IMR-90 (cell line): Measurements from ENCODE around the gene CIT. TPM values are rescaled to one million over a fixed set of nuclear protein-coding genes. Genes with fewer than 3 reads are reported as not detected.

Experiments used
- ATAC-seq: fragments of 200-7000 bp; cut with Tn5 transposase; 2 replicates; pipeline ENCODE4 v1.9.1; 2020; ENCODE audit warnings: low read depth, mild to moderate bottlenecking, moderate library complexity
- BruUV-seq: library from RNA; stranded (reverse); fragments of 400-500 nt; replicated peaks from 2 replicates; lab custom pipeline; 2021; lab: Mats Ljungman, UMichigan
- CTCF ChIA-PET: fragments of 300-600 bp; formaldehyde crosslinking; extraction: SDS; loops from one replicate; lab custom pipeline; 2021; ENCODE audit warnings: antibody characterized with exemption; lab: Yijun Ruan, JAX
- POLR2A ChIA-PET: fragments of 300-600 bp; sonication (Branson Sonifier 250); formaldehyde crosslinking; loops from one replicate; lab custom pipeline; 2022; ENCODE audit warnings: antibody characterized with exemption; ENCODE audit not compliant: unreplicated experiment; lab: Charles Lee
- DNase-seq: peaks from one replicate; pipeline ENCODE4 v3.0.0; 2013
- H2AFZ ChIP-seq: replicated peaks from 2 replicates; pipeline ENCODE3; 2013; ENCODE audit warnings: low read length, mild to moderate bottlenecking; ENCODE audit not compliant: poor library complexity
- H2AK5ac ChIP-seq: 2 replicates; pipeline ENCODE4 v1.6.1; 2013; ENCODE audit warnings: low read depth, low read length, inconsistent platforms
- H2AK9ac ChIP-seq: replicated peaks from 2 replicates; pipeline ENCODE3; 2013; ENCODE audit warnings: mild to moderate bottlenecking, low read depth, low read length, moderate library complexity; ENCODE audit not compliant: poor library complexity
- H2BK120ac ChIP-seq: 2 replicates; pipeline ENCODE4 v1.6.1; 2013; ENCODE audit warnings: low read depth, low read length, inconsistent platforms
- H2BK15ac ChIP-seq: 3 replicates; pipeline ENCODE4 v1.6.1; 2013; ENCODE audit warnings: low read depth, low read length, inconsistent platforms
- H2BK20ac ChIP-seq: 2 replicates; pipeline ENCODE4 v1.6.1; 2013; ENCODE audit warnings: low read depth, mild to moderate bottlenecking, inconsistent platforms, low read length, moderate library complexity
- H2BK5ac ChIP-seq: 2 replicates; pipeline ENCODE4 v1.6.1; 2013; ENCODE audit warnings: mild to moderate bottlenecking, low read depth, low read length, inconsistent platforms; ENCODE audit not compliant: poor library complexity, severe bottlenecking
- H3K14ac ChIP-seq: replicated peaks from 2 replicates; pipeline ENCODE4 v1.6.1; 2013; ENCODE audit warnings: low read depth, low read length, inconsistent platforms
- H3K18ac ChIP-seq: 2 replicates; pipeline ENCODE4 v1.6.1; 2013; ENCODE audit warnings: low read depth, low read length, control low read depth
- H3K23ac ChIP-seq: 2 replicates; pipeline ENCODE4 v1.6.1; 2013; ENCODE audit warnings: low read depth, low read length, inconsistent platforms
- H3K27ac ChIP-seq: 2 replicates; pipeline ENCODE4 v1.5.1; 2013; ENCODE audit warnings: mild to moderate bottlenecking, control low read depth, low read length; ENCODE audit not compliant: insufficient read depth
- H3K27me3 ChIP-seq: 2 replicates; pipeline ENCODE4 v1.6.1; 2013; ENCODE audit warnings: low read length; ENCODE audit not compliant: control insufficient read depth, insufficient read depth
- H3K36me3 ChIP-seq: 2 replicates; pipeline ENCODE4 v1.6.1; 2013; ENCODE audit warnings: low read length, mixed read lengths; ENCODE audit not compliant: control insufficient read depth, insufficient read depth
- H3K4ac ChIP-seq: 2 replicates; pipeline ENCODE4 v1.6.1; 2013; ENCODE audit warnings: low read depth, low read length, inconsistent platforms
- H3K4me1 ChIP-seq: 2 replicates; pipeline ENCODE4 v1.6.1; 2013; ENCODE audit warnings: low read length, mixed read lengths; ENCODE audit not compliant: control insufficient read depth, insufficient read depth
- H3K4me2 ChIP-seq: 2 replicates; pipeline ENCODE4 v1.6.1; 2013; ENCODE audit warnings: low read depth, mild to moderate bottlenecking, control low read depth, low read length, moderate library complexity
- H3K4me3 ChIP-seq: 2 replicates; pipeline ENCODE4 v1.5.1; 2013; ENCODE audit warnings: low read depth, mild to moderate bottlenecking, control low read depth, low read length, moderate library complexity; ENCODE audit not compliant: insufficient read depth
- H3K56ac ChIP-seq: 2 replicates; pipeline ENCODE4 v1.6.1; 2013; ENCODE audit warnings: low read length, inconsistent platforms; ENCODE audit not compliant: insufficient read depth; ENCODE audit errors: extremely low read depth
- H3K79me1 ChIP-seq, 2 experiments: 2 replicates each; pipeline ENCODE4 v1.6.1; 2013; ENCODE audit warnings: low read length in 2 of 2, inconsistent platforms in 1 of 2, low read depth in 1 of 2
- H3K9ac ChIP-seq: 2 replicates; pipeline ENCODE4 v1.6.1; 2013; ENCODE audit warnings: low read depth, low read length, control low read depth
- H3K9me1 ChIP-seq: 2 replicates; pipeline ENCODE4 v1.6.1; 2013; ENCODE audit warnings: low read length, inconsistent platforms; ENCODE audit not compliant: insufficient read depth
- H3K9me3 ChIP-seq: 2 replicates; pipeline ENCODE4 v1.6.1; 2013; ENCODE audit warnings: low read length; ENCODE audit not compliant: control insufficient read depth, insufficient read depth
- H4K20me1 ChIP-seq: 2 replicates; pipeline ENCODE4 v1.6.1; 2013; ENCODE audit warnings: low read length, inconsistent platforms; ENCODE audit not compliant: insufficient read depth
- H4K5ac ChIP-seq: 2 replicates; pipeline ENCODE4 v1.6.1; 2013; ENCODE audit warnings: mild to moderate bottlenecking, low read depth, low read length, control low read depth
- H4K8ac ChIP-seq, 2 experiments: 2 replicates each; pipeline ENCODE4 v1.6.1; 2013; ENCODE audit warnings: low read depth in 2 of 2, low read length in 2 of 2, control low read depth in 1 of 2, inconsistent platforms in 1 of 2
- H4K91ac ChIP-seq: 2 replicates; pipeline ENCODE4 v1.6.1; 2013; ENCODE audit warnings: low read depth, low read length, inconsistent platforms; ENCODE audit not compliant: insufficient read depth
- CTCF ChIP-seq: conservative IDR thresholded peaks from 2 replicates; pipeline ENCODE4 v1.5.1; 2012; ENCODE audit warnings: mild to moderate bottlenecking, low read depth, low read length, improper control_type of control experiment
- ELK1 ChIP-seq: fragments of 150-350 bp; IDR thresholded peaks from 2 replicates; pipeline ENCODE4 v1.6.1; 2016; ENCODE audit warnings: low read depth, mild to moderate bottlenecking, low read length, moderate library complexity, borderline replicate concordance
- WGBS, 2 experiments: methylation state at CpG; one replicate each; pipeline versions ENCODE4 v1.1.5 to v1.1.7; 2013; ENCODE audit warnings: missing lambda C conversion rate in 2 of 2; ENCODE audit not compliant: insufficient read length in 1 of 2; ENCODE audit errors: extremely low coverage in 2 of 2; 5-methylcytosine and 5-hydroxymethylcytosine counted together
- dilution Hi-C: fragments of 300-500 bp; cut with HindIII; formaldehyde crosslinking; loops from one replicate; pipeline ENCODE4 v1.14.3; 2018; ENCODE audit warnings: low sequenced_read_pairs; ENCODE audit not compliant: unreplicated experiment
- in situ Hi-C: fragments of 300-500 bp; cut with MboI; formaldehyde crosslinking; loops from 3 replicates; pipeline ENCODE4 v1.14.3; 2019; ENCODE audit warnings: low sequenced_read_pairs, inconsistent platforms, mixed read lengths
- intact Hi-C: fragments of 100-400 bp; cut with micrococcal nuclease; formaldehyde crosslinking; loops from 2 replicates; pipeline ENCODE4 v1.10.0; 2022
- microRNA-seq, 2 experiments: library from miRNA; stranded (forward) in 1 of 2; unstranded in 1 of 2; fragments of 10-50 nt in 1 of 2; fragments of <30 nt in 1 of 2; gene quantifications in 1 of 2; microRNA quantifications in 1 of 2; one replicate each; pipeline versions ENCODE3 to v1.1.0; 2013 to 2020; ENCODE audit not compliant: insufficient read depth in 1 of 2, insufficient read length in 1 of 2, unreplicated experiment in 1 of 2
- polyA plus RNA-seq, 3 experiments: library from polyadenylated mRNA; depleted of rRNA; stranded (reverse); fragments of >200 nt; gene quantifications; 2 replicates each; pipeline ENCODE4 v1.2.3, GENCODE V29; 2012; ENCODE audit warnings: low replicate concordance in 1 of 3
- total RNA-seq: library from RNA; depleted of rRNA; stranded (reverse); fragments of >200 nt; gene quantifications from 2 replicates; pipeline ENCODE4 v1.2.3, GENCODE V29; 2012; rRNA removed

The CIT gene
- total and polyA plus RNA-seq, 2 of the 4 experiments (the other 2 are of a cell fraction), result 13.1 to 21.0 TPM

DNA sequence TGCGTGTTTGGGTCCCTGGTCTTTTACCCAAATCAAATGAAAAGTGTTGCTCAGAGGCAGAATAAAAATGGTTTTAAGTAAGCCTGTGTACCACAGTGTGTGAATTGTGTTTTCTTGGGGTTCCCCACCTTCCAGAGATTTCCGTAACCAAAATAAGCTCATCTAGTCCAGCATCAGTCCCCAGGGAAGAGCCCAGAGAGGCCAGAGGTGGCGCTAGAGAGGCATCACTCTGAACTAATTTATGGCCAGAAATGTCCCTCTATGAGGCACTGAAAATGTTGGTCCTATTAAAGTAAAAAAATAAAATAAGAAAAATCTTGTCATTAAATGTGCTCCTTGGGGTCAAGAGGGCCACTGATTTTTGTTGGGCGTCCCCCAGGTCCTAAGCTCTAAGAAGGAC, 234.1 kb downstream of the CIT start:
- ChIA-PET CTCF (interaction anchor here (0.7 kb wide), 2 partner anchors 138 to 259 kb away, joined by 4 read pairs; no protein-coding TSS in a partner anchor), POLR2A (no interaction called here)
- no peak overlapping the region for H4K8ac ChIP-seq
- H3K14ac ChIP-seq, result no peak overlapping the region
- no peak overlapping the region for H3K4ac ChIP-seq
- no peak overlapping the region for H3K9ac ChIP-seq
- no peak overlapping the region for H4K91ac ChIP-seq
- no peaks in the 10 kb centered on the region for H3K27me3 ChIP-seq
- TF ChIP-seq CTCF (0 out of 2 replicates have a peak, but pooled peaks have one; percentile 10), ELK1 (no peak)
- no peaks in the 10 kb centered on the region for H3K9me3 ChIP-seq
- in situ Hi-C loops, result no loop called here
- ATAC-seq (no peak), DNase-seq (no peak)
- H2BK15ac ChIP-seq, result no peak overlapping the region
- BruUV-seq, result no TSS peak
- H2BK20ac ChIP-seq, result no peak overlapping the region
- dilution Hi-C loops, result no loop called here
- WGBS, 2 experiments, result no CpG with 5 or more reads among the region's 4 CpGs
- no peak overlapping the region for H2AK5ac ChIP-seq
- no peak overlapping the region for H3K56ac ChIP-seq
- no peak overlapping the region for H2BK120ac ChIP-seq
- intact Hi-C loops, result no loop called here
- H4K5ac ChIP-seq, result no peak overlapping the region
- no peak overlapping the region for H3K23ac ChIP-seq
- no peak overlapping the region for H3K4me3 ChIP-seq
- H3K4me2 ChIP-seq, result no peak overlapping the region
- no peak overlapping the region for H2BK5ac ChIP-seq
- no peaks in the 10 kb centered on the region for H3K79me1 ChIP-seq
- no peak overlapping the region for H3K27ac ChIP-seq
- no peaks in the 10 kb centered on the region for H3K9me1 ChIP-seq
- no peak overlapping the region for H2AK9ac ChIP-seq
- no peaks in the 10 kb centered on the region for H3K36me3 ChIP-seq
- H2AFZ ChIP-seq, result no peak overlapping the region
- H3K4me1 ChIP-seq, result no peaks in the 10 kb centered on the region
- H4K20me1 ChIP-seq, result no peaks in the 10 kb centered on the region
- no peak overlapping the region for H3K18ac ChIP-seq

Small RNAs within 50 kb of the gene (microRNA-seq; reads per million reads assigned to microRNA genes)
- gene MIR1178 (ENCODE audit: unreplicated experiment), result not detected

Other genes with a start within 250 kb of the CIT start
- gene PRKAB1, start 209.2 kb downstream of the CIT start, total RNA-seq, result 6.9 and 9.7 TPM in 2 replicates
- 18.6 and 19.3 TPM in 2 replicates for gene PRKAB1, start 209.2 kb downstream of the CIT start, polyA plus RNA-seq (2012; rRNA removed)
- not detected in 2 replicates for gene BICDL1, start 111.9 kb upstream of the CIT start, total RNA-seq
- gene BICDL1, start 111.9 kb upstream of the CIT start, polyA plus RNA-seq (2012; rRNA removed), result not detected in 2 replicates
- 32.6 and 35.0 TPM in 2 replicates for gene RAB35, start 239.4 kb upstream of the CIT start, total RNA-seq
- gene RAB35, start 239.4 kb upstream of the CIT start, polyA plus RNA-seq (2012; rRNA removed), result 47.6 and 49.6 TPM in 2 replicates